ENCODE data around the gene UNC93B1. TPM values are rescaled to one million over a fixed set of nuclear protein-coding genes. Genes with fewer than 3 reads are reported as not detected.
A peak's percentile ranks its signal among the peaks of the same experiment; 100 is the strongest.

UNC93B1 gene
- total RNA-seq, 1 donor from 2014 or later, result 15.9 TPM

DNA sequence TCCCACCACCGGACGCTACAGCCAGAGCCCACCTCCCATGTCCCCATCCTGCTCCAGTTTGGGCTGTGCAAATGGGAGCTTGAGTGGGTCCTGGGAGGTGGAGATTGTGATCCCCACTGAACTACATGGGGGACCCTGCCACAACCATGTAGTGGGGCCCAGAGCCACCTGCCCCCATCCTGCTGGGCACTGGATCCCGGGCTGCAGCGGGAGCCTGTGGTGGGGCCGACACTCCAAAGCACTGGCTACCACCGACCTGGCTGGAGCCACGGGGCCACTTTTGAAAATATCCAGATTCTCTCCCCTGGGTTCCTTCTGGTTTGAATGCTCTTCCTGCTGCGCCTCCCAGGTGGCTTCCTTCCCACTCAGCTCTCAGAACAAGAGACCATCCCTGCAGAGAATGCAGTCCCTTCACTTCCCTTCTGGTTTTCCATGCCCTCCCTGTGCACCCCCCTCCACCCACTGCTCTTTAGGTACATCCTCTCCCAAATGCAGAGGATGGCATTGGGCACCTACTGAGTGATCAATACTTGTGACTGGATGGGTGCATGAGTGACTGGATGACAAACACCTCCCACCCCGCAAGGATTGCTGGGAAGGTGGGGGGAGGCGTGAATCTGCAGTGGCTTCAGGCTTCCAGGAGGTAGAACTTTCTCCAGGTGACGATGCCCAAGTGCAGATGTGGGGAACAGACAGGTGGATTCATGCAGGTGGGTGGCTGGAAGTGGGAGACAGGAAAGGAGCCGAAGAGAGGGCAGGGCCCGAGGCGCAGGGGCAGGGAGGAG is 846 bp upstream of the UNC93B1 start:
- Mint-ChIP-seq H3K27ac (ENCODE audit: unreplicated experiment) (no peak overlapping the region), H3K4me3 (ENCODE audit: unreplicated experiment) (peak overlapping the region; percentile 76), H3K27me3 (ENCODE audit: low read depth) (no peaks in the 10 kb centered on the region), H3K36me3 (ENCODE audit: low read depth) (no peaks in the 10 kb centered on the region), H3K4me1 (ENCODE audit: low read depth) (peaks cover 27% of the 10 kb centered on the region), H3K9me3 (ENCODE audit: low read depth) (no peaks in the 10 kb centered on the region)
- TF ChIP-seq, protein P1, sequence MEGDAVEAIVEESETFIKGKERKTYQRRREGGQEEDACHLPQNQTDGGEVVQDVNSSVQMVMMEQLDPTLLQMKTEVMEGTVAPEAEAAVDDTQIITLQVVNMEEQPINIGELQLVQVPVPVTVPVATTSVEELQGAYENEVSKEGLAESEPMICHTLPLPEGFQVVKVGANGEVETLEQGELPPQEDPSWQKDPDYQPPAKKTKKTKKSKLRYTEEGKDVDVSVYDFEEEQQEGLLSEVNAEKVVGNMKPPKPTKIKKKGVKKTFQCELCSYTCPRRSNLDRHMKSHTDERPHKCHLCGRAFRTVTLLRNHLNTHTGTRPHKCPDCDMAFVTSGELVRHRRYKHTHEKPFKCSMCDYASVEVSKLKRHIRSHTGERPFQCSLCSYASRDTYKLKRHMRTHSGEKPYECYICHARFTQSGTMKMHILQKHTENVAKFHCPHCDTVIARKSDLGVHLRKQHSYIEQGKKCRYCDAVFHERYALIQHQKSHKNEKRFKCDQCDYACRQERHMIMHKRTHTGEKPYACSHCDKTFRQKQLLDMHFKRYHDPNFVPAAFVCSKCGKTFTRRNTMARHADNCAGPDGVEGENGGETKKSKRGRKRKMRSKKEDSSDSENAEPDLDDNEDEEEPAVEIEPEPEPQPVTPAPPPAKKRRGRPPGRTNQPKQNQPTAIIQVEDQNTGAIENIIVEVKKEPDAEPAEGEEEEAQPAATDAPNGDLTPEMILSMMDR (IDR thresholded peaks at IDR 0.05), result no peak
- no peak for DNase-seq (ENCODE audit: low spot score)

DNA sequence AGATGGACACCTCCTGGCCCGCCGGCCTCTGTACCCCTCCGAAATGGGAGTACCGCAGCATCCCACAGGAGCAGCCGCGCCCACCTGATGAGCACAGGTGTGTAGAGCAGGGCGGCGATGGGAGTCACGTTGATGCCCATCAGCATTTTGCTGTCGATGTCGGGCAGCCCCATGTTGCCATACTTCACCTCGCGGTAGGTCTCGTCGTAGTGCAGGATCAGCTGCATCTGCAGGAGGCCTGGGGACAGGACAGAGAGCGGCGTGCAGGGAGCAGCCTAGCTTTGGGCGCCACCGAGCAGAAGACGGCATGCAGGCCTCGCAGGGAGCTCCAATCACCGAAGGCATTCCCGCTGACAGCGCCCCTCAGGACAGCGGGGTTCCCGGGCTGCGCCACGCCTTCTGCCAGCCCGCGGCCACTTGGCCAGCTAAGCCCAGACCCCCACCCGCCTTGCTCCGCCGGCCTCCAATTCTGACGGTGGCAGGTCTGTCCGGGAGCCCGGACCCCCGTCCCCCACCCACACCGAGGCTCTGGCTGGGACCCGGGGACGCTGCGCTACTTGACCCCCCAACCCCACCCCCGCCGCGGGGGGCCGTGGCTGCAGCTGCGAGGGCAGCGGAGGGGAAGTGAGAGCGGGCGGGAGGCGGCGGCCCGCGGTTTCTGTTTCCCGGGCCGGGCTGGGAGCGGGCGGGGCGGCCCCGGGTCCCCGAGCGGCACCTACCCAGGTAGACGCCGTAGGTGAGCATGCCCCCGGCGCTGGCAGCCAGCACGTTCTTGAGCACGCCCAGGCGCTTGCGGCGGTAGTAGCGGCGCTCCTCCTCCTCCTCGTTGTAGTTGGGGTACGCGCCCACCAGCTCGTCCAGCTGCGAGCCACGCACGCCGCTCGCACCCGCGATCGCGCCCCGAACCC is 705 bp downstream of the UNC93B1 start:
- H3K36me3 Mint-ChIP-seq (ENCODE audit: low read depth), result no peaks in the 10 kb centered on the region
- no peak for DNase-seq (ENCODE audit: low spot score)
- H3K4me1 Mint-ChIP-seq (ENCODE audit: low read depth), result peaks cover 16% of the 10 kb centered on the region
- H3K4me3 Mint-ChIP-seq (ENCODE audit: unreplicated experiment), result peak overlapping the region; percentile 58
- H3K27me3 Mint-ChIP-seq (ENCODE audit: low read depth), result no peaks in the 10 kb centered on the region
- TF ChIP-seq, protein P1 (IDR thresholded peaks at IDR 0.05), result no peak
- H3K9me3 Mint-ChIP-seq (ENCODE audit: low read depth), result no peaks in the 10 kb centered on the region
- H3K27ac Mint-ChIP-seq (ENCODE audit: unreplicated experiment), result no peak overlapping the region

DNA sequence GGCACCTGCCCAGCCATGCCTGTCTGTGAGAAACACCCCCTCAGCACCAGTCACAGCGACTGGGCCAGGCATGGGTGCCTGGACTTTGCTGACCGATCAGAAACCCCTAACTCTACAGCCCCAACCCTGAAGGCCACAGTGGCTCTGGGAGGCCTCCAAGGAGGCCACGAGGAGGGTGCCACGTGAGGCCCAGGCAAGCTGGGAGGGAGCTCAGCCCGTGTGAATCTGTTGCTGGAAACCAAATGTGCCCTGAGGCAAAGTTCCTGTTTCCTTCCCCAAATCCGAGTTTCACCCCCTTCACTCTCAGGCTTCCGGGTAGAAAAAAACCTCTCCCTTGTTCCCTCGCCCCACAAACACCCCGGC is 1.3 kb downstream of the UNC93B1 start:
- Mint-ChIP-seq H3K27ac (ENCODE audit: unreplicated experiment) (no peak overlapping the region), H3K4me3 (ENCODE audit: unreplicated experiment) (peak overlapping the region; percentile 58), H3K27me3 (ENCODE audit: low read depth) (no peaks in the 10 kb centered on the region), H3K36me3 (ENCODE audit: low read depth) (no peaks in the 10 kb centered on the region), H3K9me3 (ENCODE audit: low read depth) (no peaks in the 10 kb centered on the region), H3K4me1 (ENCODE audit: low read depth) (peaks cover 16% of the 10 kb centered on the region)
- TF ChIP-seq, protein P1 (IDR thresholded peaks at IDR 0.05), result no peak
- no peak for DNase-seq (ENCODE audit: low spot score)

DNA sequence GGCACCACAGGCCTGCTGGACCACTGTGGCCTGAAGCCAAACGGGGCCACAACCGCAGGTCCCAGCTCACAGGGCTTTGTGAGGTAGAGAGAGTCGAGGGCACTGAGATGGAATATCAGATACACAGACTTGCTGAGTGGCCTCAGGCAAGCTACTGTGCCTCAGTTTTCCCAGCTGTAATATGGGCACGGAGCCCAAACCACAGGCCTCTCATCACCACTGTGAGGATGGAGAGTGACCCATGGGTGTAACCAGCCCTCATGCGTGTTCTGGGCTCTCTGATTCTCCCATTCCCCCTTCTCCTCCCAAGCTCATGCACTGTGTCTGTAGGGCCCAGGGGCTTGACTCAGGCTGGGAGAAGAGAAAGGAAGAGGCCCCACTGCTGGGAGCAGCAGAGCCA is 4.2 kb downstream of the UNC93B1 start:
- TF ChIP-seq, protein P1 (IDR thresholded peaks at IDR 0.05), result no peak
- H3K4me1 Mint-ChIP-seq (ENCODE audit: low read depth), result peaks cover 16% of the 10 kb centered on the region
- H3K36me3 Mint-ChIP-seq (ENCODE audit: low read depth), result no peaks in the 10 kb centered on the region
- H3K4me3 Mint-ChIP-seq (ENCODE audit: unreplicated experiment), result no peak overlapping the region
- peak; percentile 43 for DNase-seq (ENCODE audit: low spot score)
- H3K9me3 Mint-ChIP-seq (ENCODE audit: low read depth), result no peaks in the 10 kb centered on the region
- no peaks in the 10 kb centered on the region for H3K27me3 Mint-ChIP-seq (ENCODE audit: low read depth)
- H3K27ac Mint-ChIP-seq (ENCODE audit: unreplicated experiment), result no peak overlapping the region

DNA sequence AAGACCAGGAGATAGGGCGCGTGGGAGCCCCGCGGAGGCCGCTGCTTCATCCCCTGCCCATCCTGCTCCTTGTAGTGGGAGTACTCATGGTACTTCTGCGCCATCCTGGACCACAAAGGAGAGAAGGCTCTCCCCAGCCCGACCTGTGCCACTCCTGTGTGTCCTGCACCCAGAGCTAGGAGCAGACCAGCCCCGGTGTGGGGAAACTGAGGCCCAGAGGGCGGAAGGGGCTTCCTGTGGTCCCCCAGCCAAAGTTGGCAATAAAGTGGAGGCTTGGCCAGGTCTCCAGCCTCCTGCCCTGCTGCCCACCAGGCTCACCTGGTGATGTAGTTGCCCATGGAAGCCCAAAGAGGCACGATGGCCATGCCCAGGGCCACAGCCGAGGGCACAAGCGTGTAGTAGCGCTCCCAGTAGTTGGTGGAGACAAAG is 4.7 kb downstream of the UNC93B1 start:
- peak; percentile 79 for DNase-seq (ENCODE audit: low spot score)
- Mint-ChIP-seq H3K27me3 (ENCODE audit: low read depth) (no peaks in the 10 kb centered on the region), H3K4me1 (ENCODE audit: low read depth) (peaks cover 12% of the 10 kb centered on the region), H3K9me3 (ENCODE audit: low read depth) (no peaks in the 10 kb centered on the region), H3K4me3 (ENCODE audit: unreplicated experiment) (no peak overlapping the region), H3K36me3 (ENCODE audit: low read depth) (no peaks in the 10 kb centered on the region), H3K27ac (ENCODE audit: unreplicated experiment) (no peak overlapping the region)
- TF ChIP-seq, protein P1 (IDR thresholded peaks at IDR 0.05), result no peak

All from chondrocyte (in vitro differentiated cells).